Stimulated activated CD8-positive, alpha-beta memory T cell treated with anti-CD3 and anti-CD28 coated beads, Interleukin-4, amount 100 ng/mL, for 1 hour (primary cell): ENCODE data around the gene ATXN10.
"Not testable (repeated sequence)": the region's sequence is repeated elsewhere in the genome, so short reads cannot be mapped to it uniquely, and the experiment has no call there.

Experiments used
- DNase-seq, 2 donors: peaks; one replicate each; pipeline ENCODE4 v3.0.0-alpha.2; 2020; ENCODE audit warnings: low read depth in 2 of 2, low spot score in 1 of 2

The ATXN10 gene

DNA sequence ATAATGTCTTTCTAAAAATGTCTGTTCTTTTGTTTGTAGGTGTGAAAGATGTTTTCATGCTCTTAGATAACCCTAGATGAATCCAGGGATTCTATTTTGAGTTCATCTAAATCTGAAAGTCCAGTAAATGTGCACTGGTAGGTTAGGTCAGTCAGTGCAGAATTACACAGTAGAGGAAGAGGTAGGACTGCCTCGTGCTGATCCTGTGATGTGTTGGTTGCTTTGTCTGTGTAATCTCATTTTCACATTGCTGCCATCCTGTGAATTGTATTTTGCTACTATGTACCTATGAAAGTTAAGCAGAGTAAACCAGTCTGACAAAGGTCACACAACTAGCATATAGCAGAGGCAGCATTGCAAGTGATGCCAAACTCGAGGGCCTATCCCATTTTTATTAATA lies 36.5 kb downstream of the ATXN10 start:
- DNase-seq, result no peak

DNA sequence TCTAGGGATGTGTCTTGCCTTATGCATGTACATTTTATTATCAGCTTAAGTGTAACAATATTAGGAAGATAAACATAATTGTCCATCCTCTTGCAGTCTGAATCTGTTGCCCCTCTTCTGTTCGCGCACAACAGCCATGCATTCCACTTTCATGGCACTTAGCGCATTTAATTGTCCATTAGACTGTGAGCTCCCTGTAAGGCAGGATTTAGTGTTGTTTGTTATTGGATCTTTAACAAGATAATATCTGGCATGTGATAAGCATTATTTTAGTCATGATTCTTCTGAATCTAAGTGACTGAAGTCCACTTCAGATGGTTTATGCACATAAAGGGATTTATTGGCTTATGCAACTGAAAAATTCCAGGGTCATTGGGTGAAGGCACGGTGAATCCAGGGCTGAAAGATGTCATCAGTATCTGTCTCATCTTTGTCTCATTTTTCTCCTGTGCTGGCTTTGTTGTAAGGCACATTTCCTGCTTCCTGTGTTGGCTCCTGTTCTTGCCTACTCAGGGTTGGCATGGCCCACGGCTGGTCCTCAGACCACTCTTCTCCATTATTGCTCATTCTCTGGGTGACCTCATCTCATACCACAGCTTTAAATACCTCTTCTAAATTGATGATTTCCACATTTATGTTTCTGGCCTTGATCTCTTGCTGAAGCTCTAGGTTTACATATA lies 37.6 kb downstream of the ATXN10 start:
- no peak for DNase-seq

- no peak for DNase-seq
Measured at GRCh38 chr22:45709866-45710265, 38.2 kb downstream of the ATXN10 start.

- no peak for DNase-seq
Measured at GRCh38 chr22:45710469-45710868, 38.8 kb downstream of the ATXN10 start.

GRCh38 chr22:45714390-45714789 lies 42.8 kb downstream of the ATXN10 start:
- not testable (repeated sequence) for DNase-seq

- no peak for DNase-seq
Measured at GRCh38 chr22:45717789-45718188, 46.2 kb downstream of the ATXN10 start.

DNA sequence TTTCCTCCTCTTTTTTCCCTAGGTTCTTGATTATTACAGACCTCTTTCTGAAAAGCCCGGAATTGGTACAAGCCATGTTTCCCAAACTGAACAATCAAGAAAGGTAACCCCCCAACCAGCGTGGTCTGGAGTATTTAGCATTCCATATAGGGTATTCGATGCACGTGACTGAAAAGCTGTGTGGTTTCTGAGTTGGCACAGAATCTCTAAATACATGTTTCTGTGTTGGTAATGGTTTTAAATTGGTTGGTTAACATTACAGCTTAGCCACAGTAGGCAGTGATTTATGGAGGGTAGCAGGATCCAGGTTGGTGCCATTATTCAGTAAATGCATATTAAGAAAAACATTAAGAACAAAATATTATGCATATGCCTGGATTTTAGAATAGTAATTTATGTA lies 46.8 kb downstream of the ATXN10 start:
- DNase-seq, result no peak

DNA sequence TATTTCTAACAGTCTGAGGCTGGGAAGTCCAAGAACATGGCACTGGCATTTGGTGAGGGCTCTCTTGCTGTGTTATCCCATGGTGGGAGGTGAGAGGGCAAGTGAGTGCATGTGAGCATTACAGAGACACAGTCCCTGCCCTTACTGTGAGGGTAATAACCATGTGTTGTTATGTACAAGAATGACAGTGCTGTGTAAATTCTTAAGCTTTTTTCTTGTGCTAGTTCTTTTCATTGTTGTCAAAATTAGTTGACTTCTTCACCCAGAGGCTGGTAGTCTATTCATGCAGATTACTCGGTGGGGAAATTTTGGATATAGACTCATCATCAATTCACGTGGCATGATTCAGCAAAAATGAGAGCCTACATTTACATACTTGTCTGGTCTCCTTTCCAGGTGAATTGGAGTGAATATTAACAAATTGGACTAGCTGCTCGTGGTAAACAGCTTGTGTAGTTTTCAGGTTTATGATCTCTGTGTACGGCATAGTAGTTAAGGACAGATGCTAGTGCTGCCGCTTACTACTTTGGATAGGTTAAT lies 49.3 kb downstream of the ATXN10 start:
- no peak for DNase-seq

DNA sequence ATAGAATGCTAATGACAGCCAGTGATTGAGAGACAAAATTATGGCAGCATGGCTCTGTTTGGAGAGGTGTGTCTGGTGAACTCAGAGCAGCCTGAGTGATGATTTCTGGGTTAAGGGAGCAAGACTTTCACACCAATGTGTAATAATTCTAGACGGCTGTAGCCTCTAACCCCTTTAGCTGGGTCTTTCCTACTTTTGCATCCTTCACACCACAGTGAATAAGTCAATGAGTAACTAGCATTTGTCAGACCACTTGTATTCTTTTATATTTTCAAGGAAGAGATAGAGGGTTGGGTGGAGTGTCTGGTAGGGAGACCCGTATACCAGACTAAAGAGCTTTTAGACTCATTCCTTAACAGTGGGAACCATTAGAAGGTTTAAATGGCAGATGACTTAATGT lies 50.4 kb downstream of the ATXN10 start:
- DNase-seq, result no peak

DNA sequence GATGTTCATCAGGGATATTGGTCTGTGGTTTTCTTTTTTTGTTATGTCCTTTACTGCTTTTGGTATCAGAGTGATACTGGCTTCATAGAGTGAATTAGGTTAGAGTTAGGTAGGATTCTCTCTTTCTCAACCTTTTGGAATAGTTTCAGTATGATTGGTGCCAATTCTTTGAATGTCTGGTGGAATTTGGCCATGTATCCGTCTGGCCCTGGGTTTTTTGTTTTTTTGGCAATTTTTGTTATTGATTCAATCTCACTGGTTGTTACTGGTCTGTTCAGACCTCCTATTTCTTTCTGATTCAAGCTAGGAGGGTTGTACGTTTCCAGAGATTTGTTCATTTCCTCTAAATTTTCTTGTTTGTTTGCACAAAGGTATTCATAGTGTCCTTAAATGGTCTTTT lies 54.4 kb downstream of the ATXN10 start:
- DNase-seq, result no peak

DNA sequence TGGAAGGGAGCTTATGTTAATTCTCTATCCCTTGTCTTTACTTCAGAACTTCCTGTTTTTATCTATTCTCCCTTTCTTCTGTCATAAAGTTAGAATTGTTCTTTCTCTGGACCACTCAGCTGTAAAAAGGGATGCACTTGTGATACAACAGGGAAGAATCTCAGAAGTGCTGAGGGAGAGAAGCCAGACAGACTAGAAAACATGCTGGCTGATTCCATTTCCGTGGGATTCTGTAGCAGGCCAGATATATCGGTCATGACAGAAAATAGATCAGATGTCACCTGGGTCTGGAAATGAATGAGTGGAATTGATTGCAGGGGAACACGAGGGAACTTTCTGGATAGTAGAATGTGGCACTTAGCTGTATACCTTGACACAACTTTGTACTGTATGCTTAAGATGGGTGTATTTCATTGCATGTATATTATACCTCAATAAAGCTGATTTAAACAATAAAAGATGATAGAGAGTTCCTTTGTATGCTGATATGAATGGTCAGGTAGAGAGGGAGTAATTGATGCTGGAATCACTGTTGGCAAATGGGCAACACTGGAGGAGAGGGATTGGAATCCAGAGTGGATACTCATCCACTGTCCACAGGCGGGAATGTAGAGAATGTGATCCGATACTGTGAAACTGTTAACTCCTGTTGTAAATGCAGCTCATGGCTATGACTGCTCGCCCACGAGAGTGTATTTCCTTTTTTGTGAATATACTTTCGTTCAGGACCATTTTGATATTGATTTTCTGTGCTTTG lies 59.6 kb downstream of the ATXN10 start:
- DNase-seq, result no peak

- DNase-seq, result no peak
Measured at GRCh38 chr22:45731798-45732495, 60.3 kb downstream of the ATXN10 start.

- no peak for DNase-seq
Measured at GRCh38 chr22:45735273-45735672, 63.6 kb downstream of the ATXN10 start.

- no peak for DNase-seq
Measured at GRCh38 chr22:45738206-45738605, 66.6 kb downstream of the ATXN10 start.

DNA sequence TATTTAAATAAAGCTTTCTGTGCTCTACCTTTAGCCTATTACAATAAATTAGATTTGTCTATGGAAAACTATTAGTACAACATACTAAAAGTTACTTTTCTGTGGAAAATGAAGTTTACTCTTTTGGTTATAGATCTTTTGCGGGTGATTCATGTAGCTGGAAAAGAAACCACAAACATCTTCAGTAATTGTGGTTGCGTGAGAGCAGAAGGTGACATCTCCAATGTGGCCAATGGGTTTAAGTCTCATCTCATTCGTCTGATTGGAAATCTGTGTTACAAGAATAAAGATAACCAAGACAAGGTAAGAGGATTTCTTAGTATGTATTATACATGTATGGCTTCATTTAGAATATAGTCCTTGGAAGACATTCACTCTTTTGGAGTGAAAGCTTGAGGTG lies 68.6 kb downstream of the ATXN10 start:
- no peak for DNase-seq

- DNase-seq, result no peak
Measured at GRCh38 chr22:45742866-45743450, 71.3 kb downstream of the ATXN10 start.

DNA sequence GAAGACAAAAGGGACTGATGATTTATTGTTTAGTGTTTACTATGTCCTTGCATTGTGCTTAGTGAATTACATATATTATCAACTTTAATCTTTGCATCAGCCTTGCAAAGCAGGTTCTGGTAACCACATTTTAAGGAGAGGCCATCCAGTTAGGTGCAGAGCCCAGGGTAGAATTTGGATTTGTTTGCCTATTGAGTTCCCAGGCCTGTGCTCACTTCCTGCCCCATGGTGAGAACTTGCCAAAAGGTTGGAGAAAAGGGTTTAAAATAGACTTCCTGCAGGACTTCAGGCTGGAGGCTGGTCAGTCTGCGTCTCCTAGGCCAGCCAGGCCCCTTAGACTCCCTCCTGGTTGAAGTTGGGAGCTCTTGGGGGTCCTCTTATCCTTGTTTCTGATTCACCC lies 72.1 kb downstream of the ATXN10 start:
- DNase-seq, result no peak

- no peak for DNase-seq
Measured at GRCh38 chr22:45744442-45744841, 72.8 kb downstream of the ATXN10 start.

DNA sequence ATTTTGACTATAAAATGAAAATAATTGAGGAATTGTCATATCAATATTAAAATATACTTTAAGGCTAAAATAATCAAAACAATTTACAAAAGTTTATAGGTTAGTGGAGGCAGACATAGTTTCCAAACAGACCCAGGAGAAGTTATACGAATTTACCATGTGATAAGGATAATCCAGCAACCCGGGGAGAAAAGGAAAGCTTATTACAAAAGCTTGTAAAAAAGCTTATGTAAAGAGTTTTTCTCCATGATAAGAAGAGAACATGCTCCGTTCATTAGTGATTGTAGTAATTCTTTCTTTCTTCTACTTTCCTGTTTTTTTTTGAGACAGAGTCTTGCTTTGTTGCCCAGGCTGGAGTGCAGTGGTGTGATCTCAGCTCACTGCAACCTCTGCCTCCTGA lies 79.0 kb downstream of the ATXN10 start:
- no peak for DNase-seq

DNA sequence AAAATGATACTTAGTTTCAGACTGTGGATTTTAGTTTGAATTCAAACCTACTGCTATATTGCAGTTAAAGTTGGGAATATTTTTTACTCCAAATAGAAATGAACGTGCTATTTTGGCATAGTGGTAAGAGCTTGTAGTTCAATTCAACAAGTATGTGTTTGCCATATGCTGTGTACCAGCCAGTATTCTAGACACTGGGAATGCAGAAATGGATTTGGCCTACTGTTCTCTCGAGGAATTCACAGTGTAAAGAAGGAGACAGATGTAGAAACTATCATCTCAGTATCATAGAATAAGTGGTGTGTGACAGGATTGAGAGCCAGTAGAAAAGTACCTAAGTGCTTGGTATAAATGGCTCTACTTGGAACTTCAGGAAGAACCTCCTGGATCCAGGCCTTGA lies 80.4 kb downstream of the ATXN10 start:
- DNase-seq, result no peak

DNA sequence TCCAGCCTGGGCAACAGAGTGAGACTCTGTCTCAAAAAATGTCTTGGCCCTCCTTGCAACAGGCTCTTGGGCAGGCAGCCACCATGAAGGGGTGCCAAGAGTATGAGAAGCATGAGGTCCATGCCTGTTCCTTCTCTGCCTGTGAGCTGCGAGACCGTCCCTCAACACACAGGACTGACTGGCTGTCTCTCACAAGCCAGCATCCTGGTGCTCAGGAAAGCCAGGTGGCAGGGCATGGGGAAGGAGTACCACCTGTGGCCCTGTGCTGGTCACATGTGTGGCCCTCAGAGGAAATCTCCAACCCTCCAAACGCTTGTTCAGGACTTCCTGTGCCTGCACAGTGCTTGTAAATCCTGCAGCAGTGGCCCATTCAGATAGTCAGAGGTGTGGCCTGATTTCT lies 83.2 kb downstream of the ATXN10 start:
- no peak for DNase-seq

DNA sequence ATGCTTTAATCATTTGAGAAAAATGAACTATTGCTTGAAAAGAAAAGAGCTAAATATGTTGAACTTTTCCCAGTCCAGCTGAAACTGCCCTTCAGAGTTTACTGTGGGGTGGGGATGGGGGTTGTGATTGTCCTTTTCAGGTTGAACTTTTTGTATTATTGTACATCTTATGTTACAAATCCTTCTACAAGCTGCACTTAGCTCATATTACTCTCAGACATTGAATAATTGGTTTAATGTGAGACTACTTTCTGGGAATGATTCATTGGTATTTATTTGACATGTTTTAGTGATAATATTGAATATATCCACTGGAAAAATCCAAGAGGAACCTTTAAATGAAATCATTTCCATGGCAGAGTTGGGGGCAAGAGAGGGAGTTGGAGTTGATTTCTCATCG lies 84.9 kb downstream of the ATXN10 start:
- DNase-seq, result no peak
